NB4 (cell line): ENCODE results near the gene SMAD4.

Experiments used
- MAX ChIP-seq: IDR thresholded peaks from 2 replicates; pipeline ENCODE4 v1.6.1; 2011; ENCODE audit warnings: low read depth, low read length
- POLR2A ChIP-seq: IDR thresholded peaks from 2 replicates; pipeline ENCODE4 v1.6.1; 2011; ENCODE audit warnings: mild to moderate bottlenecking; ENCODE audit not compliant: insufficient read length; ENCODE audit errors: extremely low read depth
- TF ChIP-seq, protein P1 (sequence below): IDR thresholded peaks from one replicate; pipeline ENCODE4 v1.5.1; 2012; ENCODE audit warnings: low read depth, low read length

- TF ChIP-seq, protein P1, sequence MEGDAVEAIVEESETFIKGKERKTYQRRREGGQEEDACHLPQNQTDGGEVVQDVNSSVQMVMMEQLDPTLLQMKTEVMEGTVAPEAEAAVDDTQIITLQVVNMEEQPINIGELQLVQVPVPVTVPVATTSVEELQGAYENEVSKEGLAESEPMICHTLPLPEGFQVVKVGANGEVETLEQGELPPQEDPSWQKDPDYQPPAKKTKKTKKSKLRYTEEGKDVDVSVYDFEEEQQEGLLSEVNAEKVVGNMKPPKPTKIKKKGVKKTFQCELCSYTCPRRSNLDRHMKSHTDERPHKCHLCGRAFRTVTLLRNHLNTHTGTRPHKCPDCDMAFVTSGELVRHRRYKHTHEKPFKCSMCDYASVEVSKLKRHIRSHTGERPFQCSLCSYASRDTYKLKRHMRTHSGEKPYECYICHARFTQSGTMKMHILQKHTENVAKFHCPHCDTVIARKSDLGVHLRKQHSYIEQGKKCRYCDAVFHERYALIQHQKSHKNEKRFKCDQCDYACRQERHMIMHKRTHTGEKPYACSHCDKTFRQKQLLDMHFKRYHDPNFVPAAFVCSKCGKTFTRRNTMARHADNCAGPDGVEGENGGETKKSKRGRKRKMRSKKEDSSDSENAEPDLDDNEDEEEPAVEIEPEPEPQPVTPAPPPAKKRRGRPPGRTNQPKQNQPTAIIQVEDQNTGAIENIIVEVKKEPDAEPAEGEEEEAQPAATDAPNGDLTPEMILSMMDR = no peak
- no peak for TF ChIP-seq POLR2A
- no peak for TF ChIP-seq MAX
These were observed 61.3 kb downstream of the SMAD4 start for GRCh38 chr18:51091270-51091669.
